ENCODE results near the gene IL20.

IL20 gene

GRCh38 chr1:206878456-206878855, 13.0 kb downstream of the IL20 start:
- DNase-seq (ENCODE audit: low read depth, low spot score) = no peak

- DNase-seq (ENCODE audit: low read depth, low spot score) = no peak
Observed at GRCh38 chr1:206880314-206880713, 14.9 kb downstream of the IL20 start.

- no peak for DNase-seq (ENCODE audit: low read depth, low spot score)
Observed at GRCh38 chr1:206882555-206882954, 17.1 kb downstream of the IL20 start.

- DNase-seq (ENCODE audit: low read depth, low spot score) = no peak
Observed at GRCh38 chr1:206883160-206883559, 17.7 kb downstream of the IL20 start.

GRCh38 chr1:206883876-206884275, 18.5 kb downstream of the IL20 start:
- DNase-seq (ENCODE audit: low read depth, low spot score) = no peak

- DNase-seq (ENCODE audit: low read depth, low spot score) = no peak
Observed at GRCh38 chr1:206885341-206886060, 20.1 kb downstream of the IL20 start.

- DNase-seq (ENCODE audit: low read depth, low spot score) = no peak
Observed at GRCh38 chr1:206886831-206887230, 21.4 kb downstream of the IL20 start.

GRCh38 chr1:206887701-206888100, 22.3 kb downstream of the IL20 start:
- no peak for DNase-seq (ENCODE audit: low read depth, low spot score)

GRCh38 chr1:206890125-206891060, 25.0 kb downstream of the IL20 start:
- DNase-seq (ENCODE audit: low read depth, low spot score) = no peak

GRCh38 chr1:206891412-206891811, 26.0 kb downstream of the IL20 start:
- no peak for DNase-seq (ENCODE audit: low read depth, low spot score)

GRCh38 chr1:206892351-206892984, 27.0 kb downstream of the IL20 start:
- DNase-seq (ENCODE audit: low read depth, low spot score) = no peak

GRCh38 chr1:206893380-206893779, 28.0 kb downstream of the IL20 start:
- DNase-seq (ENCODE audit: low read depth, low spot score) = no peak

- no peak for DNase-seq (ENCODE audit: low read depth, low spot score)
Observed at GRCh38 chr1:206895325-206895724, 29.9 kb downstream of the IL20 start.

- no peak for DNase-seq (ENCODE audit: low read depth, low spot score)
Observed at GRCh38 chr1:206895837-206896242, 30.4 kb downstream of the IL20 start.

GRCh38 chr1:206896261-206896660, 30.8 kb downstream of the IL20 start:
- DNase-seq (ENCODE audit: low read depth, low spot score) = no peak

- DNase-seq (ENCODE audit: low read depth, low spot score) = no peak
Observed at GRCh38 chr1:206897175-206897574, 31.8 kb downstream of the IL20 start, which contains the start of gene IL24. Gene IL24 (plus strand): TSS chr1:206897443. CDS start chr1:206897833, 390 bp downstream.

- DNase-seq (ENCODE audit: low read depth, low spot score) = no peak
Observed at GRCh38 chr1:206898089-206898914, 32.9 kb downstream of the IL20 start.

- no peak for DNase-seq (ENCODE audit: low read depth, low spot score)
Observed at GRCh38 chr1:206898915-206899431, 33.5 kb downstream of the IL20 start.

- no peak for DNase-seq (ENCODE audit: low read depth, low spot score)
Observed at GRCh38 chr1:206899717-206900116, 34.3 kb downstream of the IL20 start.

- no peak for DNase-seq (ENCODE audit: low read depth, low spot score)
Observed at GRCh38 chr1:206900149-206900548, 34.7 kb downstream of the IL20 start.

- DNase-seq (ENCODE audit: low read depth, low spot score) = no peak
Observed at GRCh38 chr1:206901944-206902343, 36.5 kb downstream of the IL20 start.
